Natural killer cell (primary cell): Measurements from ENCODE around the gene CXCL10. TPM values are rescaled to one million over a fixed set of nuclear protein-coding genes. Genes with fewer than 3 reads are reported as not detected.

Experiments used
- ATAC-seq, 3 donors: fragments of 150-1000 bp in 2 of 3; fragments of 200-7000 bp in 1 of 3; cut with Tn5 transposase; 1 replicate in 1 of 3; 2 replicates in 2 of 3; pipeline ENCODE4 v1.10.0; 2021; ENCODE audit warnings: mild to moderate bottlenecking in 2 of 3, moderate library complexity in 2 of 3
- DNase-seq, 2 donors: peaks; one replicate each; pipeline versions ENCODE4 v3.0.0 to v3.0.0-alpha.2; 2013 to 2021; ENCODE audit warnings: mixed read lengths in 1 of 2
- H3K27ac ChIP-seq: one replicate; pipeline ENCODE4 v1.5.1; 2013; ENCODE audit warnings: mild to moderate bottlenecking, low read length
- H3K27me3 ChIP-seq: one replicate; pipeline ENCODE4 v1.6.1; 2013; ENCODE audit warnings: low read length; ENCODE audit not compliant: control insufficient read depth, insufficient read depth
- H3K36me3 ChIP-seq: one replicate; pipeline ENCODE4 v1.6.1; 2013; ENCODE audit warnings: low read length; ENCODE audit not compliant: control insufficient read depth, insufficient read depth
- H3K4me1 ChIP-seq: one replicate; pipeline ENCODE4 v1.6.1; 2013; ENCODE audit warnings: low read length; ENCODE audit not compliant: control insufficient read depth, insufficient read depth
- H3K4me3 ChIP-seq: one replicate; pipeline ENCODE4 v1.5.1; 2013; ENCODE audit warnings: low read length
- H3K9me3 ChIP-seq: one replicate; pipeline ENCODE4 v1.6.1; 2013; ENCODE audit warnings: low read length; ENCODE audit not compliant: control insufficient read depth, insufficient read depth
- H3K27ac Mint-ChIP-seq, 2 donors: one replicate each; pipeline ENCODE4 v1.8.0; 2022; ENCODE audit warnings: mild to moderate bottlenecking in 2 of 2, mixed read lengths in 2 of 2, moderate library complexity in 1 of 2
- H3K27me3 Mint-ChIP-seq, 2 donors: one replicate each; pipeline ENCODE4 v1.8.0; 2022; ENCODE audit warnings: low read depth in 2 of 2, mixed read lengths in 2 of 2
- H3K36me3 Mint-ChIP-seq: one replicate; pipeline ENCODE4 v1.8.0; 2022; ENCODE audit warnings: mixed read lengths
- H3K4me1 Mint-ChIP-seq, 2 donors: one replicate each; pipeline ENCODE4 v1.8.0; 2022; ENCODE audit warnings: mixed read lengths in 2 of 2
- H3K4me3 Mint-ChIP-seq: one replicate; pipeline ENCODE4 v1.8.0; 2022; ENCODE audit warnings: mild to moderate bottlenecking, moderate library complexity, mixed read lengths
- H3K9me3 Mint-ChIP-seq, 2 donors: one replicate each; pipeline ENCODE4 v1.8.0; 2022; ENCODE audit warnings: mixed read lengths in 2 of 2
- WGBS: methylation state at CpG from one replicate; pipeline ENCODE4 v1.1.7; 2013; ENCODE audit warnings: missing lambda C conversion rate; ENCODE audit not compliant: insufficient coverage; 5-methylcytosine and 5-hydroxymethylcytosine counted together
- intact Hi-C: fragments of 100-400 bp; cut with micrococcal nuclease; formaldehyde crosslinking; loops from one replicate; pipeline ENCODE4 v1.14.2; 2022
- total RNA-seq, 4 donors: library from RNA; stranded (reverse); fragments of 120-200 nt in 1 of 4; gene quantifications; one replicate each; pipeline versions ENCODE4 v1.2.3 to v1.2.4, GENCODE V29; 2013 to 2022
- TF ChIP-seq, protein P1 (sequence below): fragments of 200-600 bp; IDR thresholded peaks from one replicate; pipeline ENCODE4 v1.8.0; 2022; ENCODE audit warnings: antibody characterized with exemption

CXCL10 gene
- total RNA-seq, 3 donors from 2014 or later (not counting 1 experiment from before 2014, with no cell fraction given), result not detected

GRCh38 chr4:75980576-75980975, 42.7 kb downstream of the CXCL10 start:
- Mint-ChIP-seq H3K9me3 (no peaks in the 10 kb centered on the region), H3K4me1 (no peaks in the 10 kb centered on the region), H3K27me3 (no peaks in the 10 kb centered on the region), H3K27ac (no peak overlapping the region), H3K4me3 (no peak overlapping the region), H3K36me3 (peaks cover 16% of the 10 kb centered on the region)
- Histone ChIP-seq H3K36me3 (peaks cover 50% of the 10 kb centered on the region), H3K27me3 (no peaks in the 10 kb centered on the region), H3K4me1 (no peaks in the 10 kb centered on the region), H3K9me3 (no peaks in the 10 kb centered on the region), H3K4me3 (no peak overlapping the region), H3K27ac (no peak overlapping the region)
- no peak for DNase-seq
- intact Hi-C loops, result no loop called here
- 100% methylated on average over 4 of the region's 4 CpGs for WGBS
- ATAC-seq, result no peak
- TF ChIP-seq, protein P1, sequence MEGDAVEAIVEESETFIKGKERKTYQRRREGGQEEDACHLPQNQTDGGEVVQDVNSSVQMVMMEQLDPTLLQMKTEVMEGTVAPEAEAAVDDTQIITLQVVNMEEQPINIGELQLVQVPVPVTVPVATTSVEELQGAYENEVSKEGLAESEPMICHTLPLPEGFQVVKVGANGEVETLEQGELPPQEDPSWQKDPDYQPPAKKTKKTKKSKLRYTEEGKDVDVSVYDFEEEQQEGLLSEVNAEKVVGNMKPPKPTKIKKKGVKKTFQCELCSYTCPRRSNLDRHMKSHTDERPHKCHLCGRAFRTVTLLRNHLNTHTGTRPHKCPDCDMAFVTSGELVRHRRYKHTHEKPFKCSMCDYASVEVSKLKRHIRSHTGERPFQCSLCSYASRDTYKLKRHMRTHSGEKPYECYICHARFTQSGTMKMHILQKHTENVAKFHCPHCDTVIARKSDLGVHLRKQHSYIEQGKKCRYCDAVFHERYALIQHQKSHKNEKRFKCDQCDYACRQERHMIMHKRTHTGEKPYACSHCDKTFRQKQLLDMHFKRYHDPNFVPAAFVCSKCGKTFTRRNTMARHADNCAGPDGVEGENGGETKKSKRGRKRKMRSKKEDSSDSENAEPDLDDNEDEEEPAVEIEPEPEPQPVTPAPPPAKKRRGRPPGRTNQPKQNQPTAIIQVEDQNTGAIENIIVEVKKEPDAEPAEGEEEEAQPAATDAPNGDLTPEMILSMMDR, result no peak

- H3K36me3 ChIP-seq, result peaks cover 73% of the 10 kb centered on the region
- peaks cover 28% of the 10 kb centered on the region for H3K36me3 Mint-ChIP-seq
Observed at GRCh38 chr4:75976177-75976576, 47.1 kb downstream of the CXCL10 start.

GRCh38 chr4:75973766-75974165, 49.5 kb downstream of the CXCL10 start:
- H3K27ac Mint-ChIP-seq, result no peak overlapping the region
- DNase-seq (no peak), ATAC-seq (no peak)
- Histone ChIP-seq H3K4me3 (no peak overlapping the region), H3K9me3 (no peaks in the 10 kb centered on the region), H3K4me1 (no peaks in the 10 kb centered on the region), H3K27ac (no peak overlapping the region), H3K36me3 (peaks cover 80% of the 10 kb centered on the region), H3K27me3 (no peaks in the 10 kb centered on the region)
- H3K4me1 Mint-ChIP-seq, result no peaks in the 10 kb centered on the region
- peaks cover 43% of the 10 kb centered on the region for H3K36me3 Mint-ChIP-seq
- intact Hi-C loops, result no loop called here
- no peaks in the 10 kb centered on the region for H3K9me3 Mint-ChIP-seq
- H3K4me3 Mint-ChIP-seq, result no peak overlapping the region
- no peaks in the 10 kb centered on the region for H3K27me3 Mint-ChIP-seq
- TF ChIP-seq, protein P1, result no peak

More at GRCh38 chr4:75976177-75976576, 47.1 kb downstream of the CXCL10 start:
- intact Hi-C loops, result no loop called here
- TF ChIP-seq, protein P1, result no peak
- ATAC-seq, result no peak
- H3K9me3 Mint-ChIP-seq, result no peaks in the 10 kb centered on the region
- Histone ChIP-seq H3K9me3 (no peaks in the 10 kb centered on the region), H3K4me1 (no peaks in the 10 kb centered on the region), H3K27me3 (no peaks in the 10 kb centered on the region), H3K4me3 (no peak overlapping the region), H3K27ac (no peak overlapping the region)
- no peaks in the 10 kb centered on the region for H3K27me3 Mint-ChIP-seq
- H3K4me3 Mint-ChIP-seq, result no peak overlapping the region
- no peaks in the 10 kb centered on the region for H3K4me1 Mint-ChIP-seq
- no peak overlapping the region for H3K27ac Mint-ChIP-seq
- no peak for DNase-seq
- no CpG with 5 or more reads among the region's 2 CpGs for WGBS

Other genes starting within 250 kb of the CXCL10 start
- under 1 TPM; 0.21 to 0.33 (median 0.32) TPM for gene PPEF2, start 121.0 kb downstream of the CXCL10 start, total RNA-seq
- 10 to 100 TPM; 37.8 to 56.3 (median 43.4) TPM for gene NAAA, start 82.5 kb downstream of the CXCL10 start, total RNA-seq
- gene SDAD1, start 32.6 kb downstream of the CXCL10 start, total RNA-seq, result 10 to 100 TPM; 32.5 to 52.2 (median 39.7) TPM
- not detected for gene CXCL9, start 16.0 kb downstream of the CXCL10 start, total RNA-seq
- gene CXCL11, start 12.6 kb upstream of the CXCL10 start, total RNA-seq, result not detected
- gene ART3, start 51.2 kb upstream of the CXCL10 start, total RNA-seq, result not detected
- gene NUP54, start 124.9 kb upstream of the CXCL10 start, total RNA-seq, result 100 to 1,000 TPM; 102 to 114 (median 108) TPM
- gene SCARB2, start 190.3 kb upstream of the CXCL10 start, total RNA-seq, result 10 to 100 TPM; 22.0 to 39.0 (median 30.4) TPM
- under 1 TPM in 2 of 3 donors, not detected in 1; 0.21 to 0.85 TPM for gene FAM47E, start 228.2 kb upstream of the CXCL10 start, total RNA-seq